ENCODE data around the gene MTHFD1L. TPM values are rescaled to one million over a fixed set of nuclear protein-coding genes. Genes with fewer than 3 reads are reported as not detected.
A peak's percentile ranks its signal among the peaks of the same experiment; 100 is the strongest.

MTHFD1L gene
- total and polyA plus RNA-seq, 8 donors: 1.8 to 16.3 (median 8.8) TPM

DNA sequence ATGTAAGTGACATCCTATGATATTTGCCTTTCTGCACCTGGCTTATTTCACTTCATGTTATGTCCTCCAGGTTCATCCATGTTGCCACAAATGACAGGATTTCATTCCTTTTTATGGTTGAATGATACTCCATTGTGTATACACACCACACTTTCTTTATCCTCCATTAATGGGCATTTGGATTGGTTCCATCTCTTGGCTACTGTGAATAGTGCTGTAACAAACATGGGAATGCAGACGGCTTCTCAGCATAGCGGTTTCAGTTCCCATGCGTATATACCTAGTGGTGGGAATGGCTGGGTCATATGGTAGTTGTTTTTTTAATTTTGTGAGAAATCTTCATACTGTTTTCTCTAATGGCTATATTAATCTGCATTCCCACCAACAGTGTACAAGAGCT lies 14.8 kb downstream of the MTHFD1L start:
- peaks cover 8 to 34% (median 16%) of the 10 kb centered on the region in 4 donors for H3K4me1 ChIP-seq
- H3K4me3 ChIP-seq: no peak overlapping the region
- no peaks in the 10 kb centered on the region for H3K27me3 ChIP-seq
- 83 to 95% (median 90%) methylated on average over 3 of the region's 3 CpGs for WGBS, 5 donors
- intact Hi-C loops (cut with DNase I; ENCODE audit: low total_unique reads): no loop called here
- TF ChIP-seq POLR2A (IDR thresholded peaks at IDR 0.05) (no peak), EP300 (IDR thresholded peaks at IDR 0.05) (no peak), POLR2AphosphoS5 (IDR thresholded peaks at IDR 0.05) (no peak)
- TF ChIP-seq, protein P1, sequence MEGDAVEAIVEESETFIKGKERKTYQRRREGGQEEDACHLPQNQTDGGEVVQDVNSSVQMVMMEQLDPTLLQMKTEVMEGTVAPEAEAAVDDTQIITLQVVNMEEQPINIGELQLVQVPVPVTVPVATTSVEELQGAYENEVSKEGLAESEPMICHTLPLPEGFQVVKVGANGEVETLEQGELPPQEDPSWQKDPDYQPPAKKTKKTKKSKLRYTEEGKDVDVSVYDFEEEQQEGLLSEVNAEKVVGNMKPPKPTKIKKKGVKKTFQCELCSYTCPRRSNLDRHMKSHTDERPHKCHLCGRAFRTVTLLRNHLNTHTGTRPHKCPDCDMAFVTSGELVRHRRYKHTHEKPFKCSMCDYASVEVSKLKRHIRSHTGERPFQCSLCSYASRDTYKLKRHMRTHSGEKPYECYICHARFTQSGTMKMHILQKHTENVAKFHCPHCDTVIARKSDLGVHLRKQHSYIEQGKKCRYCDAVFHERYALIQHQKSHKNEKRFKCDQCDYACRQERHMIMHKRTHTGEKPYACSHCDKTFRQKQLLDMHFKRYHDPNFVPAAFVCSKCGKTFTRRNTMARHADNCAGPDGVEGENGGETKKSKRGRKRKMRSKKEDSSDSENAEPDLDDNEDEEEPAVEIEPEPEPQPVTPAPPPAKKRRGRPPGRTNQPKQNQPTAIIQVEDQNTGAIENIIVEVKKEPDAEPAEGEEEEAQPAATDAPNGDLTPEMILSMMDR (IDR thresholded peaks at IDR 0.05): no peak
- no peaks in the 10 kb centered on the region for H3K9me3 ChIP-seq
- H3K27ac ChIP-seq: no peak overlapping the region
- peaks cover 0 to 18% (median under 1%) of the 10 kb centered on the region in 4 donors for H3K36me3 ChIP-seq
- no peak for DNase-seq

DNA sequence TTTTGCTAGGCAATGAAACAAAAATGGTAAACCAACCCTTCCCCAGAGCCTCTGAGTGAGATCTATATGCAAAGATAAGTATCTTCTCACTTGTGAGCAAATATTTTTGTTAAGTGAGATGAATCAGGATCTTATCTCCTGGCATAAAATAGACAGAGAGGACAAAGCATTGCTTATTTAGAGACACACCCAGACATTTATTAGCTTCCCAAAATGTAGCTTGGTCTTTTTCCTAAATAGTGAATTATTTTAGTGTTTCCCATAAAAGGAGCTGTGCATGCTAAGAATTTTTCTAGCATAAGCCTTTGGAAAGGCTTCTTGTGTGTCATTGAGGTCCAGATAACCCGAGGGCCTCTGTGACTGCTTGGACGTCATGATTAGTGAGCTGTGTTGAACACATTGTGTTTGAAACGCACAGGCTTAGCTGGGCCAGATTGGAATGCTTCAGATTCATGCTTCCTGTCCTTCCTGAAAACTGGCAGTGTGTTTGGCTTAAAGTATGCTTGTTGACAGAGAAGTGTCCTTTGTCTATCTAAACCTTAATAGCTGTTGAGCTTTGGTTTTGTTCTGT lies 16.5 kb downstream of the MTHFD1L start:
- Histone ChIP-seq H3K27me3 (no peaks in the 10 kb centered on the region), H3K36me3 (peaks cover 0 to 22% (median 7%) of the 10 kb centered on the region in 4 donors), H3K4me3 (no peak overlapping the region), H3K4me1 (peaks cover 8 to 23% (median 8%) of the 10 kb centered on the region in 4 donors), H3K27ac (peak overlapping the region in 2 of 5 donors; percentile 50 to 57), H3K9me3 (no peaks in the 10 kb centered on the region)
- DNase-seq: peak in 1 of 2 donors; percentile 87
- intact Hi-C loops (cut with DNase I; ENCODE audit: low total_unique reads): no loop called here
- TF ChIP-seq POLR2AphosphoS5 (IDR thresholded peaks at IDR 0.05): peak in 2 of 3 donors; percentile 38 to 48
- TF ChIP-seq EP300 (IDR thresholded peaks at IDR 0.05): no peak
- WGBS, 5 donors: 14 to 30% (median 20%) methylated on average over 3 of the region's 3 CpGs

DNA sequence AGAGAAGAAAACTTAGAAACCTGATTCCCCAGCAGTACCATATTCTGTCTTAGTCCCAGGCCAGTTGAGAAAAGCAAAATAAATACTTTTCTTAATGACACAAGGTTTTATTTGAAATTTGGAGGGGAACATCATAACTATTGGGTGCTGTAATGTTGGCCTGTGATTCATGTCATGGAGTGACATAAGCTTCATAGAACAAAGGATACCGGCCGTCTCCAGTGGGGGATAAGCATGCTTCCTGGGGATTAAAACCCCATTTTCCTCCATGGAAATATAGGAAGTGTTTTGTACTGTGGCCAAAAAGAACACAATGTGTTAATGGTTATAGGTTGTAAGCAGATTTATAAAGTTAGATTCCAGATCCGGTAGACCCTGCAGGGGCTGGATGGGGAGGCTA lies 18.0 kb downstream of the MTHFD1L start:
- Histone ChIP-seq H3K4me1 (peaks cover 0 to 10% (median 4%) of the 10 kb centered on the region in 4 donors), H3K4me3 (no peak overlapping the region), H3K27me3 (no peaks in the 10 kb centered on the region), H3K36me3 (peaks cover 0 to 35% (median 18%) of the 10 kb centered on the region in 4 donors), H3K27ac (no peak overlapping the region), H3K9me3 (no peaks in the 10 kb centered on the region)
- no peak for DNase-seq
- WGBS, 5 donors: 91 to 97% (median 93%) methylated on average over 3 of the region's 3 CpGs
- intact Hi-C loops (cut with DNase I; ENCODE audit: low total_unique reads): no loop called here
- TF ChIP-seq EP300 (IDR thresholded peaks at IDR 0.05): no peak
- TF ChIP-seq POLR2A (IDR thresholded peaks at IDR 0.05): no peak
- TF ChIP-seq, protein P1 (IDR thresholded peaks at IDR 0.05): no peak
- no peak for TF ChIP-seq POLR2AphosphoS5 (IDR thresholded peaks at IDR 0.05)

DNA sequence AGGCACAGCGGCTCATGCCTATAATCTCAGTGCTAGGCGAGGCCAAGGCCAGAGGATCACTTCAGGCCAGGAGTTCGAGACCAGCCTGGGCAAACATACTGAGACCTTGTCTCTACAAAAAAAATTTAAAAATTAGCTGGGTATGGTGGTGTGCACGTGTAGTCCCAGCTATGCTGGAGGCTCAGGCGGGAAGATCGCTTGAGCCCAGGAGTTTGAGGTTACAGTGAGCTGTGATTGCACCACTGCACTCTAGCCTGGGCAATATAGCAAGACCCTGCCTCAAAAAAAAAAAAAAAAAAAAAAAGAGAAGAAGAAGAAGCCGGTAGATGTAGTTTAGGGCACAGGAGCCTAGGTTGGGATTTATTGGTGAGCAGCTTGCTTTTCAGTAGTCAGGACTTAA lies 20.7 kb downstream of the MTHFD1L start:
- peaks cover 0 to 54% (median 40%) of the 10 kb centered on the region in 4 donors for H3K36me3 ChIP-seq
- no peak for DNase-seq
- H3K27me3 ChIP-seq: no peaks in the 10 kb centered on the region
- intact Hi-C loops (cut with DNase I; ENCODE audit: low total_unique reads): no loop called here
- no peaks in the 10 kb centered on the region for H3K9me3 ChIP-seq
- 89 to 98% (median 95%) methylated on average over 7 of the region's 7 CpGs for WGBS, 5 donors
- H3K4me1 ChIP-seq: peaks cover 0 to 8% (median 4%) of the 10 kb centered on the region in 4 donors
- no peak for TF ChIP-seq POLR2AphosphoS5 (IDR thresholded peaks at IDR 0.05)
- no peak for TF ChIP-seq EP300 (IDR thresholded peaks at IDR 0.05)
- TF ChIP-seq, protein P1 (IDR thresholded peaks at IDR 0.05): no peak
- TF ChIP-seq POLR2A (IDR thresholded peaks at IDR 0.05): no peak
- no peak overlapping the region for H3K27ac ChIP-seq
- H3K4me3 ChIP-seq: no peak overlapping the region

DNA sequence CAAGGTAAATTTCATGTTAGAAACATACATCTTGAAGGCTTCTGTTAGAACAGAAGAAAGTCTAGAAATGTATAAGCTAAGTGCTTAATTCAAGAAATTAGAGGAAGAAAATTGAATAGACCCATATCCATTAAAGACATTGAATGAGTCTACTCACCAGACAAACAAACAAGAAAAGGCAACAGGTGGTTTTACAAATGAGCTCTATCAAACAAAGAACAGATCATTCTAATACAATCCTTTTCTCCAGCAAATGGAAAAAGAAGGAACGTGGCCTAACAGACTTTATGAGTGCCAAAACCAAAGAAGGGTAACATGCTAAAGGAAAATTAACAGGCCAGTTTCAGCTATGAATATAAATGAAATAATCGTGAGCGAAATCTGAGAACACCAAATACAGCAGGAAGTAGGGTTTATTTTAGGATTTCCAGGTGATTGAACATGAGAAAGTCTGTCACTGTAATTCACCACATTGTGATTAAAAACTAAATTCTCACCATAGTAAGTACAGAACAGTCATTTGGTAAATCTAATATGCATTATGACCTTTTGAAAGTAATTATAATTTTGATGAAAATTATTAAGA lies 22.6 kb downstream of the MTHFD1L start:
- peaks cover 0 to 5% (median 1%) of the 10 kb centered on the region in 4 donors for H3K4me1 ChIP-seq
- H3K4me3 ChIP-seq: no peak overlapping the region
- no peaks in the 10 kb centered on the region for H3K9me3 ChIP-seq
- no peaks in the 10 kb centered on the region for H3K27me3 ChIP-seq
- no peak overlapping the region for H3K27ac ChIP-seq
- no peak for DNase-seq
- intact Hi-C loops (cut with DNase I; ENCODE audit: low total_unique reads): no loop called here
- TF ChIP-seq EP300 (IDR thresholded peaks at IDR 0.05) (no peak), POLR2A (IDR thresholded peaks at IDR 0.05) (no peak), POLR2AphosphoS5 (IDR thresholded peaks at IDR 0.05) (no peak)
- TF ChIP-seq, protein P1 (IDR thresholded peaks at IDR 0.05): no peak
- H3K36me3 ChIP-seq: peaks cover 0 to 52% (median 40%) of the 10 kb centered on the region in 4 donors
- 73 to 83% (median 82%) methylated on average over 3 of the region's 3 CpGs for WGBS, 5 donors

Data from stomach (tissue), 9 donors.